HuH-7 (cell line): ENCODE data around the gene CPLANE1.
"Not testable (repeated sequence)": the region's sequence is repeated elsewhere in the genome, so short reads cannot be mapped to it uniquely, and the experiment has no call there.

Experiments
- DNase-seq: peaks from one replicate; pipeline ENCODE4 v3.0.0; 2011; ENCODE audit warnings: low spot score

Gene CPLANE1

GRCh38 chr5:37208883-37209797 is 40.0 kb downstream of the CPLANE1 start:
- no peak for DNase-seq

DNA sequence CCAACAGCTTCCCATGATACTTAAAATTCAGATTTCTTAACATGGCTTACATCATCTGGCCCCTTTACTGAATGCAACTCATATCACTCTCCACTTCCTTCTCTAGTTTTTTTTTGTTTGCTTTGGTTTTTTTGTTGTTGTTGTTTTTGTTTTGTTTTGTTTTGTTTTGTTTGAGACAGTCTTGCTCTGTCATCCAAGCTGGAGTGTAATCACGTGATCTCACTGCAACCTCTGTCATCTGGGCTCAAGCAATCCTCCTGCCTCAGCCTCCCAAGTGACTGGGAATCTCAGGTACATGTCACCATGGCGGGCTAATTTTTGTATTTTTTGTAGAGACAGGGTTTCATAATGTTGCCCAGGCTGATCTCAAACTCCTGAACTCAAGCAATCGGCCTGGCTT is 41.4 kb downstream of the CPLANE1 start:
- DNase-seq: no peak

DNA sequence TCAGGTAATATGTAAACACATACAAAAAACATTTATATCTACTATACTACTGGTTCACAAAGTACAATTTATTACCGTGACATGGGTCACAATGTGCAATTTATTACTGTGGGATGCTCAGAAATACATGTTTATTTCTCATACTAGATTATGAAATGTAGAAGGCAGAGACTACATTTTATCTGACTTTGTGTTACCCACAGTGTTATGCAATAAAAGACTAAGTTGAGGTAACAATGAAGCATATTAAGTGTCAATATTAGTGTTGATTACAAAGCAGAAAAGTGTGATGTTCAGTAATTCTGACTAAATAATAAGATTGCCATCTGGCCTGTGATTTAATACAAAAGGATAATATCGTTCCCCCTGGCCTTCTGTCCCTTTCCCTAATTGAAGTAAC is 42.4 kb downstream of the CPLANE1 start:
- no peak for DNase-seq

GRCh38 chr5:37198842-37199241 is 50.3 kb downstream of the CPLANE1 start:
- no peak for DNase-seq

- DNase-seq: no peak
These were observed 51.1 kb downstream of the CPLANE1 start for GRCh38 chr5:37198061-37198460.

GRCh38 chr5:37197340-37198050 is 51.7 kb downstream of the CPLANE1 start:
- DNase-seq: no peak

GRCh38 chr5:37190592-37190991 is 58.6 kb downstream of the CPLANE1 start:
- no peak for DNase-seq

DNA sequence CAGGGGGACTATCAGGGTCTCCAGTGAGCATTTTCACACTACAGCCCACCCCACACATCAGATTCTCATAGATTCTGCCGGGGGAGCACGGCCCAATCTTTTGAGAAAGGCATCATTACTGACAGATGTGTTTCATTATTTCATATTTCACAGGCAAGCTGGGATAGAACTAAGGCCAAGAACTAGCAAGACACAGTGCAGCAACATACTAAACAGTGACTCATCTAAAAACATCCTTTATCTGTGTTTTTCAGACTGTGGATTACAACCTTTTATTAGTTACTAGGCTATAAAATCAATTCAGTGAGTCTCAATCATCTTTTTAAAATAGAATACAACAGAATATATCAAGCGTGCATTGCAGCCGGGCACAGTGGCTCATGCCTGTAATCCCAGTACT is 59.8 kb downstream of the CPLANE1 start:
- DNase-seq: no peak

- no peak for DNase-seq
These were observed 61.7 kb downstream of the CPLANE1 start for GRCh38 chr5:37187465-37187977.

- DNase-seq: no peak
These were observed 64.3 kb downstream of the CPLANE1 start for GRCh38 chr5:37184748-37185364.

DNA sequence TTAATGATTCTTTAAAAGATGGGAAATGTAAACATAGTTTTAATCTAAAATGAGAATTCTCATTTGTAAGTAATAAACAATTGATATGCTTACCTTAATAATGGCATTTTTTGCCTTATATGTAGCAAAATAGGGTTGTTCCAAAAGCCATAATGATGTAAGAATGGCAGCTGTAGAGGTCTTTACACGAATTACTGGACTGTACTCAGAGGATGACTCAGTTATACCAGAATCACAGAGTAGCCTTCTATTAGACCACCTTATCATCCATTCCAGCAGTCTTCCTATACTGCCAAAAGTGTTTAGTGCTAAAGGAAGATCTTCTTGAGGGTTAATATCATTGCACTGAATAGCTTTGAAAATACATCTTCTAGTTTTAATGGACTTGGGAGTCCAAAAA is 66.5 kb downstream of the CPLANE1 start:
- DNase-seq: no peak

- DNase-seq: no peak
These were observed 74.2 kb downstream of the CPLANE1 start for GRCh38 chr5:37174928-37175327.

- no peak for DNase-seq
These were observed 76.2 kb downstream of the CPLANE1 start for GRCh38 chr5:37172957-37173356.

GRCh38 chr5:37170856-37171255 is 78.3 kb downstream of the CPLANE1 start:
- no peak for DNase-seq

DNA sequence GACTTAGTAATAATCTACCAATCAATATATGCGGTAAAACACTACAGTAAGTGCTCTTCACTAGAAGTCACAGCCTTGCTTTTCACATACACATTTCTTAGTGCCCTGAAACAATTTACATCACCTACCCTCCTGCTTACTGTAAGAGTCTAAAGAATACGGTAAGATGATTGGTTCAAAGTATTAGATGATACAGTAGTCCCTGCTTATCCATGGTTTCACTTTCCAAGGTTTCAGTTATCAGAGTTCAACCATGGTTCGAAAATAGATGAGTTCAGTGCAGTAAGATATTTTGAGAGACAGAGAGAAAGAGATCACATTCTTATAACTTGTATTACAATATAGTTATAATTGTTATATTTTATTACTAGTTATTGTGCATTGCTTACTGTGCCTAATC is 83.0 kb downstream of the CPLANE1 start:
- no peak for DNase-seq

DNA sequence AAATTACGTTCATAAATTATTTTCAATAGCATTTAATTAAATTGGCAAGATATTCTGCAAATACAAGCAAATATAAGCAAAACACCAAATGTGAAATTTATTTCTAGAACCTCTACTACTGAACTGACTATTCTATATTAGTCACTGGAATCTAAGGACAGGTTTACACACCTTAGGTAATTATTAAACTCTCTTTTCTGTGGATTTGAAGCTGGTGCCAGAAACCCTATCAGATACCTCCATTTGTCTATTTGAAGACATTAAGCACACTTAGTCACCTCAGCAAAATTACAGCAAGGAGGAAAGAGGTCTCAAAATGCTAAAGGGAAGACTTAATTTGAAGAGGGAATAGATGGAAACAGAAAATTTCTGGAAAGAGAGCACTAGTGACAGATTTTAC is 83.4 kb downstream of the CPLANE1 start:
- DNase-seq: peak; percentile 32

DNA sequence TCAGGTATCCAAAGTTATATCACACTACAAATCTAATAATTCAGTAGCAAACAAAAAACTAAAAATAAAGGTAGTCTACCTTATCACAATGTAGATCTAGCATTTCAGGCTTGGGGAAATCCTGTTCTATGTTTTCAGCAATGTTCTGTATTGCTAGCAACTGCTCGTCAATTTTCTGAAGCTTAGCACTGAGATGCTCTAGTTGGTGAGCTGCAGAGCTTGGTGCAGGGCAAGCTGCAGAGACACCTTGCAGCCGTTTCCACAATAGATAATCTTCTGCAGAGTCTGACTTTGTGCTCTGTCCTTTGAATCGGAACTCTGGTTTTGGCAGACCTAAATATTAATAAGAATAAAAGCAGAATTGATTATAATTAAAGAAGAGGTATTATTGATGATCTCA is 95.5 kb downstream of the CPLANE1 start:
- DNase-seq: no peak

DNA sequence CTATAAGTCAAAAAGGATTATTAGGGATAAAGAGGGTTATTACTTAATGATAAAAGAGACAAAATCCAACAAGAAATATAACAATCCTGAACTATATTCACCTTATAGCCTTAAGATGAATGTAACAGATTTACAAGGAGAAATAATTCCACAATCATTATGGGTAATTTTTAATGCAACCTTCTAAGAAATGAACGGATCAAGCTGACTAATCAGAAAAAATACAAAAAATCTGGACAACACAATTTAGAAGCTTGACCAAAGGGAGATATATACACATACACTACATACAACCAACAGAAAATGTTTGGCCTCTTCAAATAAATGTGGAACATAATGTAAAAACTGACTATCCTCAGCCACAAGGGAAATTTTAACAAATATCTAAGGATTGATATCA is 102.3 kb downstream of the CPLANE1 start:
- no peak for DNase-seq

DNA sequence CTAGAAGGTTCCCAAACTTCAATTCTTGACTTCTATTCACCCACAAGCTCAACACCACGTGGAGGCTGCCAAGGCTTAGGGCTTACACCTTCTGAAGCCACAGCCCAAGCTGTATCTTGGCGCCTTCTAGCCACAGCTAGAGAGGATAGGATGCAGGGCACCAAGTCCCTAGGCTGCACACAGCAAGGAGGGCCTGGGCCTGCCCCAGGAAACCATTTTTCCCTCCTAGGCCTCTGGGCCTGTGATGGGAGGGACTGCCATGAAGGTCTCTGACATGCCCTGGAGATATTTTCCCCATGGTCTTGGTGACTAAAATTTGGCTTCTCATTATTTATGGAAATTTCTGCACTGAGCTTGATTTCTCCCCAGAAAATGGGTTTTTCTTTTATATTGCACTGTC is 112.5 kb downstream of the CPLANE1 start:
- DNase-seq: no peak

DNA sequence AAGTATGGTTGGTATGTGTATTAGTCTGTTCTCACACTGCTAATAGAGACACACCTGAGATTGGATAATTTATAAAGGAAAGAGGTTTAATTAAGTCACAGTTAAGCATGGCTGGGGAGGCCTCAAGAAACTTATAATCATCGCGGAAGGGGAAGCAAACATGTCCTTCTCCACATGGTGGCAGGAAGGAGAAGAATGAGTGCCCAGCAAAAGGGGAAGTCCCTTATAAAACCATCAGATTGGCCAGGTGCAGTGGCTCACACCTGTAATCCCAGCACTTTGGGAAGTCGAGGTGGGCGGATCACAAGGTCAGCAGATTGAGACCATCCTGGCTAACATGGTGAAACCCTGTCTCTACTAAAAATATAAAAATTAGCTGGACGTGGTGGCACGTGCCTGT is 113.9 kb downstream of the CPLANE1 start:
- not testable (repeated sequence) for DNase-seq

DNA sequence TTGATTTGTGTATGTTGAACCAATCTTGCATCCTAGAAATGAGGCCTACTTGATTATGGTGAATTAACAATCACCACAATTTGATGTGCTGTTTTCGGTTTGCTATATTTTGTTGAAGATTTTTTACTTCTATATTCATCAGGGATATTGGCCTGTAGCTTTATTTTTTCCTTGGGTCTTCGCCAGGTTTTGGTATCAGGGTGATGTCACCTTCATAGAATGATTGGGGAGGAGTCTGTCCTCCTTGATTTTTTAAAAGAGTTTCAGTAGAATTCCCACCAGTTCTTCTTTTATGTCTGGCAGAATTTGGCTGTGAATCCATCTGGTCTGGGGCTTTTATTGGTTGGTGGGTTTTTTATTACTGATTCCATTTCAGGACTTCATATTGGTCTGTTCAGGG is 115.2 kb downstream of the CPLANE1 start:
- no peak for DNase-seq

GRCh38 chr5:37132646-37133045 is 116.5 kb downstream of the CPLANE1 start:
- DNase-seq: no peak

DNA sequence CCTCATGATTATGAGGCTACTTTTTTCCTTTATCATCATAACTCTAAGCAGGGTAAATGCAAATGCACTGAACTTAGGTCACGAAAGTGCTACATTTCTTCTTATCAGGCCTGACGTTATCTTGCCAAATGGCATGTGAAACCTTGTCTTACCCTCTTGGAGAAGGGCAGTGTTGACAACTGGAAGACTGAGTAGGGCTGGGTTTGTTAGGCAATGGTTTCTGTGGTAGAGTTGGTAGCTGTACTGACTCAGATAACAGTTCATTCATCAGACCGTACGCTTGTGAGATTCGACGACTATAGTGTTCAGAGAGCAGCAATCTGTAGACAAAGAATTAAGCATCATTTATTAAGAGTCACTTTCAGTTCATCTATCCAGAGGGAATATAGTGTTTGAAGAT is 127.7 kb downstream of the CPLANE1 start:
- no peak for DNase-seq
